ENCODE measurements around the gene ZSWIM6.

The ZSWIM6 gene

GRCh38 chr5:61466017-61466416 lies 134.0 kb downstream of the ZSWIM6 start:
- Histone ChIP-seq H3K4me3 (no peak overlapping the region), H3K27ac (no peak overlapping the region), H3K27me3 (no peaks in the 10 kb centered on the region), H4K20me1 (peaks cover 71% of the 10 kb centered on the region), H3K9ac (no peak overlapping the region), H3K4me2 (no peak overlapping the region), H3K4me1 (no peaks in the 10 kb centered on the region; the same call in 1 of the 2 replicates), H3K9me3 (peaks cover 9% of the 10 kb centered on the region), H3K36me3 (peaks cover 6% of the 10 kb centered on the region; the same call in 1 of the 2 replicates)
- no peak for TF ChIP-seq Cebpa-rat (IDR thresholded peaks at IDR 0.05)

GRCh38 chr5:61467766-61468482 lies 135.9 kb downstream of the ZSWIM6 start:
- Histone ChIP-seq H3K4me2 (no peak overlapping the region), H3K4me3 (no peak overlapping the region), H3K9ac (no peak overlapping the region), H3K27me3 (no peaks in the 10 kb centered on the region), H3K36me3 (peaks cover 23% of the 10 kb centered on the region), H3K4me1 (no peaks in the 10 kb centered on the region), H3K9me3 (peaks cover 16% of the 10 kb centered on the region), H4K20me1 (peaks cover 72% of the 10 kb centered on the region), H3K27ac (no peak overlapping the region)
- TF ChIP-seq Cebpa-rat (IDR thresholded peaks at IDR 0.05) = no peak

- peaks cover 16% of the 10 kb centered on the region for H3K9me3 ChIP-seq
- H3K36me3 ChIP-seq = peaks cover 24% of the 10 kb centered on the region
- H3K4me2 ChIP-seq = no peak overlapping the region
- no peak for TF ChIP-seq Cebpa-rat (IDR thresholded peaks at IDR 0.05)
- no peaks in the 10 kb centered on the region for H3K4me1 ChIP-seq
- H3K9ac ChIP-seq = no peak overlapping the region
- no peaks in the 10 kb centered on the region for H3K27me3 ChIP-seq
- no peak overlapping the region for H3K27ac ChIP-seq
- H3K4me3 ChIP-seq = no peak overlapping the region
- H4K20me1 ChIP-seq = peaks cover 68% of the 10 kb centered on the region
These were observed 136.4 kb downstream of the ZSWIM6 start for GRCh38 chr5:61468483-61468865.

- Histone ChIP-seq H3K36me3 (peaks cover 39% of the 10 kb centered on the region), H3K4me1 (no peaks in the 10 kb centered on the region), H3K27me3 (no peaks in the 10 kb centered on the region), H3K4me3 (no peak overlapping the region), H3K27ac (no peak overlapping the region), H3K9ac (no peak overlapping the region), H4K20me1 (peaks cover 50% of the 10 kb centered on the region), H3K9me3 (peaks cover 16% of the 10 kb centered on the region), H3K4me2 (no peak overlapping the region)
- no peak for TF ChIP-seq Cebpa-rat (IDR thresholded peaks at IDR 0.05)
These were observed 139.3 kb downstream of the ZSWIM6 start for GRCh38 chr5:61471352-61471751.

GRCh38 chr5:61472172-61472958 lies 140.3 kb downstream of the ZSWIM6 start:
- Histone ChIP-seq H3K4me2 (no peak overlapping the region), H3K9me3 (peaks cover 16% of the 10 kb centered on the region), H4K20me1 (peaks cover 50% of the 10 kb centered on the region), H3K4me1 (no peaks in the 10 kb centered on the region), H3K27ac (no peak overlapping the region), H3K27me3 (no peaks in the 10 kb centered on the region), H3K9ac (no peak overlapping the region), H3K36me3 (peaks cover 48% of the 10 kb centered on the region), H3K4me3 (no peak overlapping the region)
- no peak for TF ChIP-seq Cebpa-rat (IDR thresholded peaks at IDR 0.05)

GRCh38 chr5:61474746-61475145 lies 142.7 kb downstream of the ZSWIM6 start:
- Histone ChIP-seq H3K27ac (no peak overlapping the region), H3K9ac (no peak overlapping the region), H3K27me3 (no peaks in the 10 kb centered on the region), H3K36me3 (peaks cover 63% of the 10 kb centered on the region), H4K20me1 (peaks cover 45% of the 10 kb centered on the region), H3K4me3 (no peak overlapping the region), H3K4me1 (no peaks in the 10 kb centered on the region), H3K4me2 (no peak overlapping the region), H3K9me3 (peaks cover 13% of the 10 kb centered on the region)
- no peak for TF ChIP-seq Cebpa-rat (IDR thresholded peaks at IDR 0.05)

GRCh38 chr5:61477788-61478187 lies 145.7 kb downstream of the ZSWIM6 start:
- Histone ChIP-seq H3K9ac (no peak overlapping the region), H3K9me3 (no peaks in the 10 kb centered on the region), H3K4me1 (no peaks in the 10 kb centered on the region), H3K27me3 (no peaks in the 10 kb centered on the region), H3K27ac (no peak overlapping the region), H4K20me1 (peaks cover 36% of the 10 kb centered on the region; the same call in 1 of the 2 replicates), H3K36me3 (peaks cover 58% of the 10 kb centered on the region), H3K4me3 (no peak overlapping the region), H3K4me2 (no peak overlapping the region)
- no peak for TF ChIP-seq Cebpa-rat (IDR thresholded peaks at IDR 0.05)

- H3K4me2 ChIP-seq = no peak overlapping the region
- TF ChIP-seq Cebpa-rat (IDR thresholded peaks at IDR 0.05) = no peak
- no peak overlapping the region for H3K9ac ChIP-seq
- no peak overlapping the region for H3K4me3 ChIP-seq
- H3K36me3 ChIP-seq = peaks cover 64% of the 10 kb centered on the region
- H4K20me1 ChIP-seq = peaks cover 43% of the 10 kb centered on the region; the same call in 1 of the 2 replicates
- no peak overlapping the region for H3K27ac ChIP-seq
- H3K4me1 ChIP-seq = no peaks in the 10 kb centered on the region
- H3K9me3 ChIP-seq = peaks cover 4% of the 10 kb centered on the region; the same call in 1 of the 2 replicates
- H3K27me3 ChIP-seq = no peaks in the 10 kb centered on the region
These were observed 148.0 kb downstream of the ZSWIM6 start for GRCh38 chr5:61479850-61480614.

GRCh38 chr5:61482980-61483379 lies 150.9 kb downstream of the ZSWIM6 start:
- Histone ChIP-seq H3K36me3 (peaks cover 55% of the 10 kb centered on the region), H4K20me1 (peaks cover 37% of the 10 kb centered on the region; the same call in 1 of the 2 replicates)

More at GRCh38 chr5:61482980-61483379, 150.9 kb downstream of the ZSWIM6 start:
- Histone ChIP-seq H3K4me1 (no peaks in the 10 kb centered on the region), H3K27ac (no peak overlapping the region), H3K4me2 (no peak overlapping the region), H3K4me3 (no peak overlapping the region), H3K9ac (no peak overlapping the region), H3K27me3 (no peaks in the 10 kb centered on the region), H3K9me3 (peaks cover 18% of the 10 kb centered on the region; the same call in 1 of the 2 replicates)
- no peak for TF ChIP-seq Cebpa-rat (IDR thresholded peaks at IDR 0.05)
